Vagina (tissue), 2 donors: Measurements from ENCODE around the gene KIF27. TPM values are rescaled to one million over a fixed set of nuclear protein-coding genes. Genes with fewer than 3 reads are reported as not detected.

ENCODE experiments used
- DNase-seq, 2 donors: peaks; one replicate each; pipeline ENCODE4 v3.0.0-alpha.2; 2017; ENCODE audit errors: extremely low spot score in 2 of 2
- H3K27ac ChIP-seq: fragments of 200-600 bp; sonication (generic); one replicate; pipeline ENCODE4 v1.5.1; 2019
- H3K27me3 ChIP-seq: fragments of 200-600 bp; sonication (generic); one replicate; pipeline ENCODE4 v1.5.1; 2019
- H3K36me3 ChIP-seq, 2 donors: fragments of 200-600 bp; sonication (generic); one replicate each; pipeline ENCODE4 v1.5.1; 2017 to 2019
- H3K4me1 ChIP-seq: fragments of 200-600 bp; sonication (generic); one replicate; pipeline ENCODE4 v1.5.1; 2019
- H3K4me3 ChIP-seq, 2 donors: fragments of 200-600 bp; sonication (generic); 1 replicate in 1 of 2; 2 replicates in 1 of 2; pipeline ENCODE4 v1.5.1; 2016 to 2019
- H3K9me3 ChIP-seq: fragments of 200-600 bp; sonication (generic); one replicate; pipeline ENCODE4 v1.5.1; 2019
- POLR2A ChIP-seq, 2 donors: fragments of 450-650 bp; IDR thresholded peaks; one replicate each; pipeline ENCODE4 v1.6.1; 2017; ENCODE audit warnings: antibody characterized with exemption in 2 of 2, mild to moderate bottlenecking in 2 of 2, moderate library complexity in 2 of 2
- POLR2AphosphoS5 ChIP-seq, 2 donors: sonication (generic); formaldehyde crosslinking; IDR thresholded peaks; one replicate each; pipeline ENCODE4 v1.9.0; 2017; ENCODE audit warnings: antibody characterized with exemption in 2 of 2, mild to moderate bottlenecking in 2 of 2, low read depth in 1 of 2; ENCODE audit not compliant: insufficient read depth in 1 of 2
- intact Hi-C: fragments of 100-400 bp; cut with DNase I; formaldehyde crosslinking; loops from one replicate; pipeline ENCODE4 v1.15.1; 2023
- total RNA-seq: library from RNA; depleted of rRNA; stranded (reverse); fragments of >200 nt; gene quantifications from one replicate; pipeline ENCODE4 v1.2.3, GENCODE V29; 2016
- TF ChIP-seq, protein P1 (sequence below), 3 experiments: fragments of 450-650 bp in 2 of 3; fragments of 200-600 bp in 1 of 3; sonication (generic) in 1 of 3; IDR thresholded peaks; one replicate each; pipeline ENCODE4 v1.5.1; 2017 to 2019; ENCODE audit warnings: antibody characterized with exemption in 3 of 3, mild to moderate bottlenecking in 2 of 3, moderate library complexity in 2 of 3

KIF27 gene, protein sequence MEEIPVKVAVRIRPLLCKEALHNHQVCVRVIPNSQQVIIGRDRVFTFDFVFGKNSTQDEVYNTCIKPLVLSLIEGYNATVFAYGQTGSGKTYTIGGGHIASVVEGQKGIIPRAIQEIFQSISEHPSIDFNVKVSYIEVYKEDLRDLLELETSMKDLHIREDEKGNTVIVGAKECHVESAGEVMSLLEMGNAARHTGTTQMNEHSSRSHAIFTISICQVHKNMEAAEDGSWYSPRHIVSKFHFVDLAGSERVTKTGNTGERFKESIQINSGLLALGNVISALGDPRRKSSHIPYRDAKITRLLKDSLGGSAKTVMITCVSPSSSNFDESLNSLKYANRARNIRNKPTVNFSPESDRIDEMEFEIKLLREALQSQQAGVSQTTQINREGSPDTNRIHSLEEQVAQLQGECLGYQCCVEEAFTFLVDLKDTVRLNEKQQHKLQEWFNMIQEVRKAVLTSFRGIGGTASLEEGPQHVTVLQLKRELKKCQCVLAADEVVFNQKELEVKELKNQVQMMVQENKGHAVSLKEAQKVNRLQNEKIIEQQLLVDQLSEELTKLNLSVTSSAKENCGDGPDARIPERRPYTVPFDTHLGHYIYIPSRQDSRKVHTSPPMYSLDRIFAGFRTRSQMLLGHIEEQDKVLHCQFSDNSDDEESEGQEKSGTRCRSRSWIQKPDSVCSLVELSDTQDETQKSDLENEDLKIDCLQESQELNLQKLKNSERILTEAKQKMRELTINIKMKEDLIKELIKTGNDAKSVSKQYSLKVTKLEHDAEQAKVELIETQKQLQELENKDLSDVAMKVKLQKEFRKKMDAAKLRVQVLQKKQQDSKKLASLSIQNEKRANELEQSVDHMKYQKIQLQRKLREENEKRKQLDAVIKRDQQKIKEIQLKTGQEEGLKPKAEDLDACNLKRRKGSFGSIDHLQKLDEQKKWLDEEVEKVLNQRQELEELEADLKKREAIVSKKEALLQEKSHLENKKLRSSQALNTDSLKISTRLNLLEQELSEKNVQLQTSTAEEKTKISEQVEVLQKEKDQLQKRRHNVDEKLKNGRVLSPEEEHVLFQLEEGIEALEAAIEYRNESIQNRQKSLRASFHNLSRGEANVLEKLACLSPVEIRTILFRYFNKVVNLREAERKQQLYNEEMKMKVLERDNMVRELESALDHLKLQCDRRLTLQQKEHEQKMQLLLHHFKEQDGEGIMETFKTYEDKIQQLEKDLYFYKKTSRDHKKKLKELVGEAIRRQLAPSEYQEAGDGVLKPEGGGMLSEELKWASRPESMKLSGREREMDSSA (N-terminal part only)
- 6.1 TPM for total RNA-seq

DNA sequence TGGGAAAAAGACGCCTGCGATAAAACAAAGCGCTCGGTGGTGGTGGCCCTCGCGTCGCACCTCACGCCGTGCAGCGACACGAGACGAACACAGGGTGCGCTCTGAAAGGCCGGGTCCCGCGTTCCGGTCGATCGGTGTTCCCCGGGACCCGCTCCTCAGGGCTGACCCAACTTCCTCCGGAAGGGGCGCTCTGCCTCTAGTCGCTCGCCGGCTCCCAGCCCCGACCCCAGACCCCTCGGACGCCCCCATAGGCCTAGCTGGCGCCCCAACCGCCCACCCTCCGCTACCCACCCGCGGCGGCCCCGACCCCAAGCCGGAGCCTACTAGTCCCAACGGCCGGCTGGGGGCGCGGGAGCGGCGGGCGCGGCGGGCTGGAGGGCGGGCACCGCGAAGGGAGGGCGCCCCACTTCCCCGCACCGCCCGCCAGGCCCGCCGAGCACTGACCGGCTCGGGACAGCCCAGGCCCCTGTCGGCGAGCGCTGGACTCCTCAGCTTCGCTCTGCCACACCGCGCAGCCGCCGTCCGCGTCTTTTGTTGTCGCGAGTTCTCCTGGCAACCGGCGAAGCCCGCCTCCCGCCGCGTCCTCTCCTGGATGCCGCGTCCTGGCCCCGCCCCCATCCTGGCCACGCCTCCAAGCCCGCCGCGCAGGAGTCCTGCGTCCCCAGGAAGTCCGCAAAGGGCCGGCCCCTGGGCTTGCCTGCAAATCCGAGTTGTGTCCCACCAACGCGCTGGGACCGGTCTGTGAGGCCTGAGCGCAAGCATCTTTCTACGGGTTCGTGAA lies at the start of gene KIF27:
Gene KIF27, minus strand, starts transcription at position 506 of the 781 bp plus-strand sequence. CDS start 5,841 bp downstream, outside the sequence.
- H3K27me3 ChIP-seq: no peaks in the 10 kb centered on the region
- peaks cover 10% of the 10 kb centered on the region for H3K4me1 ChIP-seq
- peak within 1 kb of the TSS; percentile 94 for H3K27ac ChIP-seq
- TF ChIP-seq, protein P1, sequence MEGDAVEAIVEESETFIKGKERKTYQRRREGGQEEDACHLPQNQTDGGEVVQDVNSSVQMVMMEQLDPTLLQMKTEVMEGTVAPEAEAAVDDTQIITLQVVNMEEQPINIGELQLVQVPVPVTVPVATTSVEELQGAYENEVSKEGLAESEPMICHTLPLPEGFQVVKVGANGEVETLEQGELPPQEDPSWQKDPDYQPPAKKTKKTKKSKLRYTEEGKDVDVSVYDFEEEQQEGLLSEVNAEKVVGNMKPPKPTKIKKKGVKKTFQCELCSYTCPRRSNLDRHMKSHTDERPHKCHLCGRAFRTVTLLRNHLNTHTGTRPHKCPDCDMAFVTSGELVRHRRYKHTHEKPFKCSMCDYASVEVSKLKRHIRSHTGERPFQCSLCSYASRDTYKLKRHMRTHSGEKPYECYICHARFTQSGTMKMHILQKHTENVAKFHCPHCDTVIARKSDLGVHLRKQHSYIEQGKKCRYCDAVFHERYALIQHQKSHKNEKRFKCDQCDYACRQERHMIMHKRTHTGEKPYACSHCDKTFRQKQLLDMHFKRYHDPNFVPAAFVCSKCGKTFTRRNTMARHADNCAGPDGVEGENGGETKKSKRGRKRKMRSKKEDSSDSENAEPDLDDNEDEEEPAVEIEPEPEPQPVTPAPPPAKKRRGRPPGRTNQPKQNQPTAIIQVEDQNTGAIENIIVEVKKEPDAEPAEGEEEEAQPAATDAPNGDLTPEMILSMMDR (IDR thresholded peaks at IDR 0.05): peak in 1 of 3 experiments; percentile 46
- TF ChIP-seq POLR2AphosphoS5 (IDR thresholded peaks at IDR 0.05; ENCODE audit: insufficient read depth in 1 of 2, low read depth in 1 of 2) (peak; percentile 55 to 87), POLR2A (IDR thresholded peaks at IDR 0.05) (peak in 1 of 2 donors; percentile 65)
- intact Hi-C loops: no loop called here
- H3K36me3 ChIP-seq: no peaks in the 10 kb centered on the region
- H3K4me3 ChIP-seq: peak within 1 kb of the TSS; percentile 58 to 90
- DNase-seq: peak in 1 of 2 donors; percentile 97
- H3K9me3 ChIP-seq: no peaks in the 10 kb centered on the region

DNA sequence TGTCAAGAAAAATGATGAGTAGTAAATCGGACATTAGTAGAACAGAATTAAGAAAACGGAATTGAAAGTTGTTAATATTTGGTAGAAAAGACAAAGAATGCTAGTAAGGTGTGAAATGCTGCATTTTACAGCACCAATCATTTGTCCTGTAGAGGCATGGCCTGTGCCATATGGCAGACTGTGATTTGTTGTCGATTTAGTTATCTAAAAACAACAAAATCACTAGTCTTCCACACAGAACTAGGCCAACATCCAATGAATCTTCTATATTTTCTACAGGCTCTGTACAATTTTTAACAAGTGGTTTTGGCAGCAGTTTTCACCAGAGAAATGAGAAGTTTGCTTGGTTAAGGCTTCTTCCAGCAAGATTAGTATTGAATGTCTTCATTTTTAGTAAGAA lies 48.4 kb upstream of the KIF27 start:
- no peak for TF ChIP-seq POLR2A (IDR thresholded peaks at IDR 0.05)
- H3K9me3 ChIP-seq: no peaks in the 10 kb centered on the region
- H3K4me3 ChIP-seq: no peak overlapping the region
- intact Hi-C loops: no loop called here
- peaks cover 6 to 84% of the 10 kb centered on the region in 2 donors for H3K36me3 ChIP-seq
- no peaks in the 10 kb centered on the region for H3K27me3 ChIP-seq
- H3K27ac ChIP-seq: no peak overlapping the region
- DNase-seq: no peak
- peaks cover 9% of the 10 kb centered on the region for H3K4me1 ChIP-seq

DNA sequence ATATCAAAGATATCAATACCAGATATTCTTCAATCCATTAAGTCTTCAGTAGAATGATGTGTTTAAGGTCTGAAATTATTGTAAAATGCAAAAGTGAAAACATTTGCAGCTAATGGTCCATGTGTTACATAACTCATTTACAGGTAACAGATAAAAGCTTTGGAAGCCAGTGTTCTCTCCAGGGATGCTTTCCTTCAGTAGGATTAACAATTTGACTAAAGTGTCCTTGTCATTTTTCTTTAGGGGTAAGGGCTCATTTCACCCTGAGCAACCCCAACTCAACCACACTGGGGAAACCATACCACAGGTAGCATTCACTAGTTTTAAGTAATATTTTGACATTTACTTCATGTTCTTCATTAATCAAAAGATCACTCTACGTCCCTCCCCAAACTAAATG lies 45.8 kb upstream of the KIF27 start:
- intact Hi-C loops: no loop called here
- H3K27me3 ChIP-seq: no peaks in the 10 kb centered on the region
- no peaks in the 10 kb centered on the region for H3K9me3 ChIP-seq
- H3K27ac ChIP-seq: no peak overlapping the region
- TF ChIP-seq POLR2A (IDR thresholded peaks at IDR 0.05) (no peak), POLR2AphosphoS5 (IDR thresholded peaks at IDR 0.05; ENCODE audit: insufficient read depth in 1 of 2, low read depth in 1 of 2) (no peak)
- TF ChIP-seq, protein P1 (IDR thresholded peaks at IDR 0.05): no peak
- H3K36me3 ChIP-seq: peaks cover 6 to 59% of the 10 kb centered on the region in 2 donors
- DNase-seq: no peak
- no peak overlapping the region for H3K4me3 ChIP-seq
- H3K4me1 ChIP-seq: no peaks in the 10 kb centered on the region

DNA sequence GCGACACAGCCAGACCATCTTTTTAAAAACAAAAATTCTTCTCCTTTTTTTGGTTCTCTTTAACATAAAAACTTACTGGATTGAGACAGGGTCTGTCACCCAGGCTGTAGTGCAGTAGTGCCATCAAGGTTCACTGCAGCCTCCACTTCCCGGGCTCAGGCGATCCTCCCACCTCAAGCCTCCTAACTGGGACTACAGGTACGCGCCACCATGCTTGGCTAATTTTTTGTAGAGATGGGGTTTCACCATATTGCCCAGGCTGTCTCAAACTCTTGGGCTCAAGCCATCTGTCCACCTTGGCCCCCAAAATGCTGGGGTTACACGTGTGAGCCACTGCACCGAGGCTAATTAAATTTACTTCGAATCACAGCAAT lies 45.0 kb upstream of the KIF27 start:
- no peaks in the 10 kb centered on the region for H3K9me3 ChIP-seq
- no peaks in the 10 kb centered on the region for H3K27me3 ChIP-seq
- H3K4me3 ChIP-seq: no peak overlapping the region
- TF ChIP-seq, protein P1 (IDR thresholded peaks at IDR 0.05): no peak
- TF ChIP-seq POLR2A (IDR thresholded peaks at IDR 0.05) (no peak), POLR2AphosphoS5 (IDR thresholded peaks at IDR 0.05; ENCODE audit: insufficient read depth in 1 of 2, low read depth in 1 of 2) (no peak)
- peaks cover 6 to 50% of the 10 kb centered on the region in 2 donors for H3K36me3 ChIP-seq
- H3K27ac ChIP-seq: no peak overlapping the region
- DNase-seq: no peak
- no peaks in the 10 kb centered on the region for H3K4me1 ChIP-seq
- intact Hi-C loops: no loop called here
